ENCODE measurements around the gene GPR107.

Gene GPR107

DNA sequence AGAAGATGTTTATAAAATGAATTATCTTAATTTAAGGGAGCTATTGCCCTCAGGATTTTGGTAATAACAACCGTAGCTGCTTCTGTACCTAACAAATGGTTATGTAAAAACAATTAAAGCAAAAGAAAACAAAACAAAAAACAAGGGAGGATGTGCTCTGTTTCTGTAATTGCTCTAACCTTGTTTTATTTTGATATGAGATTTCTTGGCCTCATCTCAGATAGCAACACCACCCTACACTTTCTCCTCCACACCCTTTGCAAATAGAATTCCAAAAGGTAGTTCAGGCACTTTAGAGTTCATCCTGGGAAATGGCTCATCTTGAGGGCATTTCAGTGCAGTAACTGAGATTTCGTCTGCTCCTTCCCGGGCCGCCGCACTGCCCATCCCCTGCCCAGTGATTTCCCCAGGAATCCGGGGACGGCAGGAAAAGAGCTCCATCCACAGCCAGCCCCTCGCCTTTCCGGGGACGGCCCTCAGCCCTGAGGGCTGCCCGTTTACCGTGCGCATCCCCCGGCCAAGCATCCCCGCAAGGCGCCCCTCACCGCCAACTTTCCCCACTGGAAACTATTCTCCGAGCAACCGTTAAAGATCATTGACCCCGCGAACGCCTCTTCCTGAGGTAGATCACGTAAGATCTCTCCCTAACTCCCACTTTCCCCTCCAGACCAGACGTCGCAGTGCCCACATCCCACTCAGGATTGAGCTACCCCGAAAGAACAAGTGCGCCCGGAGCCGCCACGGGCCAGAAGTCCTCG lies 11.9 kb upstream of the GPR107 start:
- TF ChIP-seq, protein P1, sequence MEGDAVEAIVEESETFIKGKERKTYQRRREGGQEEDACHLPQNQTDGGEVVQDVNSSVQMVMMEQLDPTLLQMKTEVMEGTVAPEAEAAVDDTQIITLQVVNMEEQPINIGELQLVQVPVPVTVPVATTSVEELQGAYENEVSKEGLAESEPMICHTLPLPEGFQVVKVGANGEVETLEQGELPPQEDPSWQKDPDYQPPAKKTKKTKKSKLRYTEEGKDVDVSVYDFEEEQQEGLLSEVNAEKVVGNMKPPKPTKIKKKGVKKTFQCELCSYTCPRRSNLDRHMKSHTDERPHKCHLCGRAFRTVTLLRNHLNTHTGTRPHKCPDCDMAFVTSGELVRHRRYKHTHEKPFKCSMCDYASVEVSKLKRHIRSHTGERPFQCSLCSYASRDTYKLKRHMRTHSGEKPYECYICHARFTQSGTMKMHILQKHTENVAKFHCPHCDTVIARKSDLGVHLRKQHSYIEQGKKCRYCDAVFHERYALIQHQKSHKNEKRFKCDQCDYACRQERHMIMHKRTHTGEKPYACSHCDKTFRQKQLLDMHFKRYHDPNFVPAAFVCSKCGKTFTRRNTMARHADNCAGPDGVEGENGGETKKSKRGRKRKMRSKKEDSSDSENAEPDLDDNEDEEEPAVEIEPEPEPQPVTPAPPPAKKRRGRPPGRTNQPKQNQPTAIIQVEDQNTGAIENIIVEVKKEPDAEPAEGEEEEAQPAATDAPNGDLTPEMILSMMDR (IDR thresholded peaks at IDR 0.05; ENCODE audit: low read depth, low read length) = no peak
- no peak for DNase-seq (ENCODE audit: extremely low read depth, low read depth)

DNA sequence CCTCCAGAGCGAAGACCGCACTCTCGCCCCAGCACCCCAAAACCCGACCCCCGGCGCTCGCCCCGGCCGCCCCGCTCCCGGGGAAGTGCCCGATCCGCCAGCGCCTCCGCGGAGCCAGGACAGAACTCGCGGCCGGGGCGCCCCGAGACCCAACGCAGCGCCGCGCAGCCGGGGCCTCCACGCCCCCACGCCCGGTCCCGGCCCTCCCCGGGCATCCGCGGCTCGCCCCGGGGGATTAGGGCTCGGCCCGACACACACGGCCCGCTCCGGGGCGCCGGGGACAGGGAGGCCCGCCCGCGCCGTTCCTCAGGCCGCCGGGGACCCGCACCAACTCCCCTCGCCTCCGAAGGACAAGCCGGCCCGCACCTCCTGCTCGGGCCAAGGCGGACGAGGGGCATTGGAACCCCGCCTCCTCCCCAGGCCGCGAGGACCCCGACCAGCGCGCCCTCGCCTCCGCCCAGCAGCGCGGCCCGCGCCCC lies 11.3 kb upstream of the GPR107 start:
- no peak for DNase-seq (ENCODE audit: extremely low read depth, low read depth)
- TF ChIP-seq, protein P1 (IDR thresholded peaks at IDR 0.05; ENCODE audit: low read depth, low read length) = no peak

DNA sequence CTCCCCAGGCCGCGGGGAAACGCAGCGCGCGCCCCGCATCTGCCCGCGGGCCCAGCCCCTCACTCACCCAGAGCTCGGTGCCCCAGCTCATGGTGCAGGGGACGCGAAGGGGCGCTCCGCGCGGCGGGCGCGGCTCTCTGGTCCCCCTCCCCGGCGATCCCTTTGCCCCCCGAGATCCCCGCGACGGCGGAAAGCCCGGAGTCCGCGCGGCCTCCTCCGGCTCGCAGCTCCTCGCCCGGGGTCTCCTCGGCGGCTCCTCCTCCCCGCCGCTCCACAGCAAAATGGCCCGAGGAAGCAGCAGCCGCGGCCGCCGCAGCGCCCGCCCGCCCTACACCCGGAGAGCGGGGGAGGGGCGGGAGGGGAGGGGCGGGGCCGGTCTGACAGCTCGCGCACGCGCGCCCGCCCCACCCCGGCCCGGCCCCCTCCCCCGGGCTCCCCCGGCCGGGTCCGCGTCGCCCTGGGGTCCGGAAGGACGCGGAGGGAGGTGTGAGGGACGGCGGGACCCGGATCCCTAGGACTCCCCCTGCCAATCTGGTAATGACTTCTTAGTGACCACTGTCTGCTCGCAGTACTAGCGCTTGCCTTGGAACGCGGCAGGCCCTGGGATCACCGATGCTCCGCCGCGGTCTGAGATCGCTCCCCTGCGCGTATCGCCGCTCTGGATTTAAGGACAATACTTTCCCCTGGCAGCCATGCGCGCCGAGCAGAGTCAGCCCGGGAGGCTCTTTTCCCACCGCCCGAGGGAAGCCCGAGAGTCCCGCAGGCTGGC lies 10.6 kb upstream of the GPR107 start, which contains the start of gene FNBP1:
FNBP1 (minus strand) TSS at position 305 of the 769 bp plus-strand sequence; CDS start at position 91, 214 bp downstream.
- DNase-seq (ENCODE audit: extremely low read depth, low read depth) = no peak
- TF ChIP-seq, protein P1 (IDR thresholded peaks at IDR 0.05; ENCODE audit: low read depth, low read length) = no peak; the same call in 1 of the 2 replicates

DNA sequence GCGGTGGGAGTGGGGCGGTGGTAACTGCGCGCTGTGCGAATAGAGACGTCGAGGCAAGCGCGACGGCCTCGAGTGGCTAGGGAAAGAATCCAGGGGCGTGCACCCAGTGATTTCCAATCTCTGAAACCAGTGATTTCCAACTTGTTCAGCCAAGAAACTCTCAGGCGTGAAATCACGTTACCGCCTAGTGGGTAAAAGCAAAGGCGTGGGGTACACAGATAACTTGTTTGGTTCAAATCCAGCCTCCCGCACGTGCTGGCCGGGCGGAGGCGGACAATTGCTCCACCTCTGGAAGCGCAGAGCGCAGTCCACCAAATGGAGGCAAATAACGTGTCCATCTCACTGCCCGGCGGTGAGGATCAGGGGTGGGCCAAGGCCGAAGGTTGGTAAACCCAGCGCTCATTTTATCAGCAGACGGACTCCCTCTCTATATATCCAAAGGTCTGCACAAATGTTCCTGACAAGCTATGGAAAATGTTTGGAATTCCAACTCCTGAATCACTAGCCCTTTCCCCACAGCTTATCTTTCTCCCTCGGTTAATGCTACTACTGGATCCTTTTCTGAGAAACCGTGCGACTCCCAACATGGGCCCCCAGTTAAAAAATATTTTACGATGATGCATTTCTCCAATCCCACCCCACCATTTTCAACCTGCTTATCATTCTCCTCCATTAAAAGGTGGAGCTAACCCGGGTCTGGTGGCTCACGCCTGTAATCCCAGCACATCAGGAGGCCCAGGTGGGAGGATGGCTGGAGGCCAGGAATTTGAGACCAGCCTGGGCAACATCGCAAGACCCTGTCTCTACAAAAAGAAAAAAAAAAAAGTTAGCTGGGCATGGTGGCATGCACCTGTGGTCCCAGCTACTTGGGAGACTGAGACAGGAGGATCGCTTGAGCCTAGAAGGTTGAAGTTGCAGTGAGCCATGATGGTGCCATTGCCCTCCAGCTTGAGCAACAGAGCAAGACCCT lies 9.8 kb upstream of the GPR107 start:
- TF ChIP-seq, protein P1 (IDR thresholded peaks at IDR 0.05; ENCODE audit: low read depth, low read length) = peak; percentile 29
- DNase-seq (ENCODE audit: extremely low read depth, low read depth) = no peak

DNA sequence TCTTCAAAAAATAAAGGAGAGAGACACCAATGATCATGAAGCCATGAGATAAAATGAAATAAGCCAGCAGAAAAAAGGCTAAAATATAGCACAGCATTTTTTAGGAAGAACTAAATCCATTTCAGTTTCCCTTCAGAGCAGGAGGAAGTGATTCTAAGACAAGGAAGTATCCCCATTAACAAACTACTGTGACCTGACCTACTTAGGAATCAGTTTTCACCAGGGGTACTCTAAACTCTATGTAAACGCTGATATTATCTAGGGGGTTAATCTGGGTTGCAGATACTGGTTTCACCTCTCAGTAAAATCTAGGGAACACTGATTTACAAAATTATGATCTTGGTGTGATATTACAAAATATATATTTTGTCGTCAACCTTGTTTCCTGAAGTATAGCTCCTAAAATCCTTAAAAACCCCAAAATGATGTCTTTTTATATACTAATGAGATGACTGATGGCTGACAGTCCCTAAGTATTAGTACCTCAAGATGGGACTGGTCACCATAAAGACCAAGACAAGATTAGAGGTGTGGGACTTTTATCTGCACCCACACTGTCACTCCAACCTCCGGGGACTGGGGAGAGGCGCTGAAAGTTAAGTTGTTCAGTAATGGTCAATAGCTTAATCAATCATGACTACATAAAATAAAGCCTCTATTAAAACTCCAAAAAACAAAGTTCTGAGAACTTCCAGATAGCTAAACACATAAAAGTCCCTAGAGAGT lies 7.8 kb upstream of the GPR107 start:
- no peak for DNase-seq (ENCODE audit: extremely low read depth, low read depth)
- TF ChIP-seq, protein P1 (IDR thresholded peaks at IDR 0.05; ENCODE audit: low read depth, low read length) = no peak

DNA sequence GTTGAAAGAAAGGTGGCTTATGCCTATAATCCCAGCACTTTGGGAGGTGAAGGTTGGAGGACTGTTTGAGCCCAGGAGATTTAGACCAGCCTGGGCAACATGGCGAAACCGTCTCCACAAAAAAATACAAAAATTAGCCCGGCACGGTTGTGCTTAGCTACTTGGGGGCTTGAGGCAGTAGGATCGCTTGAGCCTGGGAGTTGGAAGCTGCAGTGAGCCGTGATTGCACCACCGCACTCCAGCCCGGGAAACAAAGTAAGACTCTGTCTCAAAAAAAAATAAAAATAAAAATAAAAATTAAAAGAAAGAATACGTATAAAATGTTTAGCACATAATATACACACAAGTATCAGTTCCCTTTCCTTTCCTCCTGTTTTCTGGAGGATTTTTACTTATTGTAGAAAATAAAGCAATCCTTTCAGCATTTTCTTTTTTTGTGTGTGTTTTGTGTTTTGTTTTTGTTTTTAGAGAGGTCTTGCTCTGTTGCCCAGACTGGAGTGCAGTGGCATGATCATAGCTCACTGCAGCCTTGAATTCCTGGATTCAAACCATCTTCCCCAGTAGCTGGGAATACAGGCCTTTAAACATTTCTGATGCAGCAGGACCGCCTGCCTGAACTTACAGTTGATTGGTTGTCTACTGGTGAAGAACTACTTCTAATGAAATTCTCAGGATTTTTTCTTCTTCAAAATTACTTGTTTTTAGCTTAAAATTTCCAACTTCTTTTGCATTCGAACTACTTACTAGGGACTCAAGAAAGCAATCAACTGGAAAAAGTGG lies 4.1 kb upstream of the GPR107 start:
- DNase-seq (ENCODE audit: extremely low read depth, low read depth) = no peak
- TF ChIP-seq, protein P1 (IDR thresholded peaks at IDR 0.05; ENCODE audit: low read depth, low read length) = no peak

Measured in AG09319 (cell line).